ENCODE measurements around the gene PI16. TPM values are rescaled to one million over a fixed set of nuclear protein-coding genes. Genes with fewer than 3 reads are reported as not detected.

The PI16 gene
- polyA plus RNA-seq, 3 donors, result 0.22 TPM; not detected in 2

DNA sequence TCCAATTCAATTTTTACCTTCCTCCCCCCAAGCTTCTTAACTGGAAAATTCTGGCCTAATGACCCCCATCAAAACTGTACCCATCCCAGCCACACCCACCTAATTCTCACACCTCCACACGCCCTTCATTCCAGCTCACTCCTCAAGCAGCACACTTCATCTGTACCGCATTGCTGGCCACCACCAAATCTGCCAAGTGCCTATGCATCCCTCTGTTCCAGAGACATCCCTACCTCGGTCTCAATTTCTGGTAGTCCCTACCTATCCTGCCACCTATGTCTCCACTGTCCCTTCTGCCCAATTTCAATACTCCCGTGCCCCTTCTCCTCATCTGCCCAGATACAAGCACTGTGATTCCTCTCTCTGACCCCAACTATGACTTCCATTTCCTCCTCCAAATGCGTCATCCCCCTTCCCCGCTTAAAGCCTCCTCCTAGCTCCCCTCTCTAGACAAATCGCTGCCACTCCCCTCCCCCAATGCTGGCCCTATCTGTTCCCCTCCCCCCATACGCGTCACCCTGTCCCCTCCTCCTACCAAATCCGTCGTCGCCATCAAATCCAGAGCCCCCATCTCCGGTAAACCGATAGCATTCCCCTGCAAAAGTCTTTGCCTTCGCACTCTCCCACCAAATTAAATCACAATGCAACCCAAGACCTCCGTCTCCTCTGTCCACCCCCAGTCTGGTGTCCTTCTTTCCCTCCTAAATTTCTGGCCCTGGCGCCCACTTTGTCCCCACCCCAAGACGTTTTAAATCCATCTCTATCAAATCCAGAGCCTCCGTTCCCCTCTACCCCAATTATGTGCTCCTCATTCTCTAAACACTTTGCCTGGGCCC is 30.3 kb downstream of the PI16 start:
- H3K4me1 Mint-ChIP-seq, result peaks cover 15% of the 10 kb centered on the region
- Histone ChIP-seq H3K9me3 (replicated peaks in 1 of 2; ENCODE audit: control insufficient read depth in 1 of 2, insufficient read depth in 1 of 2, low read length in 2 of 2) (no peaks in the 10 kb centered on the region), H2AFZ (ENCODE audit: insufficient read depth, low read depth, low read length, poor library complexity, severe bottlenecking) (no peak overlapping the region), H4K20me1 (ENCODE audit: insufficient read depth, low read length) (peaks cover 52% of the 10 kb centered on the region), H3K4me1 (ENCODE audit: control insufficient read depth in 1 of 2, insufficient read depth in 2 of 2, low read length in 2 of 2) (peaks cover 40 to 44% of the 10 kb centered on the region in 2 donors), H3K36me3 (replicated peaks in 1 of 2; ENCODE audit: control insufficient read depth in 1 of 2, insufficient read depth in 2 of 2, low read length in 2 of 2) (peaks cover 18 to 22% of the 10 kb centered on the region in 2 donors), H3K79me2 (ENCODE audit: insufficient read depth, low read length) (peaks cover 69% of the 10 kb centered on the region), H3K27ac (ENCODE audit: low read depth in 1 of 2, low read length in 2 of 2) (peak overlapping the region; percentile 43 to 95), H3K4me2 (replicated peaks; ENCODE audit: extremely low read depth, low read length, poor library complexity, severe bottlenecking) (peak overlapping the region; percentile 78), H3K27me3 (ENCODE audit: control insufficient read depth in 2 of 2, insufficient read depth in 2 of 2, low read length in 2 of 2) (no peaks in the 10 kb centered on the region), H3K4me3 (replicated peaks in 1 of 3; ENCODE audit: low read depth in 2 of 3, low read length in 3 of 3) (peak overlapping the region; percentile 90 to 98 (median 94)), H3K9ac (ENCODE audit: insufficient read depth, low read length, poor library complexity, severe bottlenecking) (peak overlapping the region; percentile 97)
- peaks cover 0 to 5% (median 4%) of the 10 kb centered on the region in 3 donors for H3K27me3 Mint-ChIP-seq (ENCODE audit: low read depth in 3 of 3)
- intact Hi-C loops (cut with micrococcal nuclease), result loop anchor here in 1 of 2 donors (5.0 kb wide), 1 partner anchor 33 kb away; no protein-coding TSS in a partner anchor
- no peaks in the 10 kb centered on the region for H3K9me3 Mint-ChIP-seq
- H3K4me3 Mint-ChIP-seq, result no peak overlapping the region
- DNase-seq, result peak; percentile 67 to 84 (median 84)
- peaks cover 17 to 20% of the 10 kb centered on the region in 2 donors for H3K36me3 Mint-ChIP-seq
- WGBS (ENCODE audit: insufficient coverage), result 11% methylated on average over 19 of the region's 19 CpGs
- H3K27ac Mint-ChIP-seq, result no peak overlapping the region
- TF ChIP-seq, protein P1, sequence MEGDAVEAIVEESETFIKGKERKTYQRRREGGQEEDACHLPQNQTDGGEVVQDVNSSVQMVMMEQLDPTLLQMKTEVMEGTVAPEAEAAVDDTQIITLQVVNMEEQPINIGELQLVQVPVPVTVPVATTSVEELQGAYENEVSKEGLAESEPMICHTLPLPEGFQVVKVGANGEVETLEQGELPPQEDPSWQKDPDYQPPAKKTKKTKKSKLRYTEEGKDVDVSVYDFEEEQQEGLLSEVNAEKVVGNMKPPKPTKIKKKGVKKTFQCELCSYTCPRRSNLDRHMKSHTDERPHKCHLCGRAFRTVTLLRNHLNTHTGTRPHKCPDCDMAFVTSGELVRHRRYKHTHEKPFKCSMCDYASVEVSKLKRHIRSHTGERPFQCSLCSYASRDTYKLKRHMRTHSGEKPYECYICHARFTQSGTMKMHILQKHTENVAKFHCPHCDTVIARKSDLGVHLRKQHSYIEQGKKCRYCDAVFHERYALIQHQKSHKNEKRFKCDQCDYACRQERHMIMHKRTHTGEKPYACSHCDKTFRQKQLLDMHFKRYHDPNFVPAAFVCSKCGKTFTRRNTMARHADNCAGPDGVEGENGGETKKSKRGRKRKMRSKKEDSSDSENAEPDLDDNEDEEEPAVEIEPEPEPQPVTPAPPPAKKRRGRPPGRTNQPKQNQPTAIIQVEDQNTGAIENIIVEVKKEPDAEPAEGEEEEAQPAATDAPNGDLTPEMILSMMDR (IDR thresholded peaks at IDR 0.05), result no peak

DNA sequence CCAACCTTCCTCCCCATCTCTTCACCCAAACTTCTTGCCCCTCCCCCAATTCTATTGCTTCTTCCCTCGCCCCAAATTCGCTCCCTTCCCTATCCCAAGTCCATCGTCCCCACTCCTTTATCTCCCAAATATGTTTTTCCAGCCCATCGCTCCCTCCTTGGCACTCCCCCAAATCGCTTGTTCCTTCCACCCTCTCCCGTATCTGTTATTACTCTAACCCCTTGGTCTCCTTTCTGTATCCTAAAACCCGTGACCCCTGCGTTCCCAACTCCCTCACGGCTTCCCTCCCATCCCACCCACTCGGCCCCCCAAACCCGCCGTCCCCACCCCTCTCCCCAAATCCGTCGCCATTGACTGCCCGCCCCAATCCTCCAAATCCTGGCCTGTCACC is 30.9 kb downstream of the PI16 start:
- peak overlapping the region; percentile 78 for H3K4me2 ChIP-seq (replicated peaks; ENCODE audit: extremely low read depth, low read length, poor library complexity, severe bottlenecking)
- WGBS (ENCODE audit: insufficient coverage), result 0% methylated on average over 10 of the region's 15 CpGs
- peak overlapping the region; percentile 43 to 95 for H3K27ac ChIP-seq (ENCODE audit: low read depth in 1 of 2, low read length in 2 of 2)
- TF ChIP-seq, protein P1 (IDR thresholded peaks at IDR 0.05), result no peak
- H3K9ac ChIP-seq (ENCODE audit: insufficient read depth, low read length, poor library complexity, severe bottlenecking), result peak overlapping the region; percentile 97
- H3K4me3 ChIP-seq (replicated peaks in 1 of 3; ENCODE audit: low read depth in 2 of 3, low read length in 3 of 3), result peak overlapping the region; percentile 90 to 98 (median 94)
- peaks cover 15% of the 10 kb centered on the region in 2 donors for H3K36me3 Mint-ChIP-seq
- peaks cover 0 to 7% (median 5%) of the 10 kb centered on the region in 3 donors for H3K27me3 Mint-ChIP-seq (ENCODE audit: low read depth in 3 of 3)
- intact Hi-C loops (cut with micrococcal nuclease), result no loop called here
- peak overlapping the region; percentile 76 for H2AFZ ChIP-seq (ENCODE audit: insufficient read depth, low read depth, low read length, poor library complexity, severe bottlenecking)
- no peak overlapping the region for H3K27ac Mint-ChIP-seq
- H3K4me1 ChIP-seq (ENCODE audit: control insufficient read depth in 1 of 2, insufficient read depth in 2 of 2, low read length in 2 of 2), result peaks cover 40 to 44% of the 10 kb centered on the region in 2 donors
- H3K36me3 ChIP-seq (replicated peaks in 1 of 2; ENCODE audit: control insufficient read depth in 1 of 2, insufficient read depth in 2 of 2, low read length in 2 of 2), result peaks cover 12 to 16% of the 10 kb centered on the region in 2 donors
- peaks cover 46% of the 10 kb centered on the region for H4K20me1 ChIP-seq (ENCODE audit: insufficient read depth, low read length)
- H3K9me3 Mint-ChIP-seq, result no peaks in the 10 kb centered on the region
- H3K9me3 ChIP-seq (replicated peaks in 1 of 2; ENCODE audit: control insufficient read depth in 1 of 2, insufficient read depth in 1 of 2, low read length in 2 of 2), result no peaks in the 10 kb centered on the region
- H3K4me1 Mint-ChIP-seq, result peaks cover 15% of the 10 kb centered on the region
- H3K4me3 Mint-ChIP-seq, result no peak overlapping the region
- no peak for DNase-seq
- H3K27me3 ChIP-seq (ENCODE audit: control insufficient read depth in 2 of 2, insufficient read depth in 2 of 2, low read length in 2 of 2), result no peaks in the 10 kb centered on the region
- H3K79me2 ChIP-seq (ENCODE audit: insufficient read depth, low read length), result peaks cover 62% of the 10 kb centered on the region

All from CD14-positive monocyte (primary cell).